GM19467 (cell line): ENCODE data around the gene ABL2.
"Not testable (repeated sequence)": the region's sequence is repeated elsewhere in the genome, so short reads cannot be mapped to it uniquely, and the experiment has no call there.

Experiments used
- ATAC-seq: cut with Tn5 transposase; IDR thresholded peaks from one replicate; pipeline ENCODE4 v1.9.1; 2021; ENCODE audit warnings: mild to moderate bottlenecking, moderate library complexity; ENCODE audit not compliant: unreplicated experiment

Gene ABL2

DNA sequence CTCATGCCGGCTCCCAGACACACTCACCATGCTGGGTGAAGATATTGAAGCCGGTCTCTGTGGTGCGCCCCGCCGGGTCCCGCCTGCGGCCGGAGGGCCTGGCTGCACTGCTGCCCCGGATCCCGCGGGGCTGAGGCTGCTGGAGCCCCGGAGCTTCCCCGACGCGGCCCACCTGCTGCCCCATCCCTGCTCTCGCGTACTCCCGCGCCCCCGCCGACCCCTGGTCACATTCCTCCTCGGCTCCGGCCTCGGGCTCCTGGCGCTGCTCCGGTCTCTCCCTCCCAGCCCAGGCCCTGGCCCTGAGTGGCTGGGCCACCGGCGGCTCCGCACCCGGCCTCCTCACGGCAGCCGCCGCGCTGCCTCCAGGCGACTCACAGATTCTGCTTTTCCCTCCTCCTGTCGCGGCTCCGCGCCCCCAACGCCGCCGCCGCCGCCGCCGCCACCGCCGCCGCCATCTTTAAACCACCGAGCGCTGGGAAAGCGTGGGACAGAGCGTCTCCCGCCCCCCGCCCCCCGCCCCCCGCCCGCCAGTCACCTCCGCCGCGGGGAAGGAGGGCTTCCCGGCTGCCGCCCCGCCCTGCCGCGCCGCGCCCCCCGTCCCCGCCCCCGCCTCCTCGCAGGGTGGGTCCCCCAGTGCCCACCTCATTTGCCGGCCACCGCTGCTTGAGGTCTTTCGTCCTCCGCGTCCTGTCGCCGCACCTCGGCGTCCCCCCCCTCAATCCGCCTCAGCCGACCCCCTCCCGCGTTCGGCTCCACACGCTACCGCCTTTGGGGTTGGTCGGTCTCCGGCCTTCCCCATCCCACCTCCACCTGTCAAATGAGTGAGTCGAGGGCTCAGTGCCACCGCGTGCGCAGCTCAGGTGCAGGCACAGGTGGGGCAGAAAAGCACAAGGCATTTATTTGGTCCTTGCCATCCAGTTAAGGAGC is at the start of gene ABL2:
Gene ABL2, minus strand, starts transcription at position 464 of the 927 bp plus-strand sequence. Its CDS starts 280 bp downstream, at position 184.
- no peak for ATAC-seq

DNA sequence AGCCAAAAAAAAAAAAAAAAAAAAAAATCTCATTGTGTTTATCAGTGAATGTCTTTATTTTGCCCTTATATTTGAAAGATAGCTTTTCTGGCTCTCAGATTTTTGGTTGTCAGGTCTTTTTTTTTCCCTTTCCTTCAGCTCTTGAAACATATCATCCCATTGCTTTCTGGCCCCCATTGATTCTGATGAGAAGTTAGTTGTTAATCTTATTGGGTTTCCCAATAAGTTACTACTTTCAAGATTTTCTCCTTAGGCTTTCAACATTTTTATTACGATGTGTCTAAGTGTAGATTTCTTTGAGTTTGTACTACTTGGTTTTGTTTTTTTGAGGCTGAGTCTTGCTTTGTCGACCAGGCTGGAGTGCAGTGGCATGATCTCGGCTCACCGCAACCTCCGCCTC is 49.4 kb upstream of the ABL2 start:
- ATAC-seq, result no peak

DNA sequence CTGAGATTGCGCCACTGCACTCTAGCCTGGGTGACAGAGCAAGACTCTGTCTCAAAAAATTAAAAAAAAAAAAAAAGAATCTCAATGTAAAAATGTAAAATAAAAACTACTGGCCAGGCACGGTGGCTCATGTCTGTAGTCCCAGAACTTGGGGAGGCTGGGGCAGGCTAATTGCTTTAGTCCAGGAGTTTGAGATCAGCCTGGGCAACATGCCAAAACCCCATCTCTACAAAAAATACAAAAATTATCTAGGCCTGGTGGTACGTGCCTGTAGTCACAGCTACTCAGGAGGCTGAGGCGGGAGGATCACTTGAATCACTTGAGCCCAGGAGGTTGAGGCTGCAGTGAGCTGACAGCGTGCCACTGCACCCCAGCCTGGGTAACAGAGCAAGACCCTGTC is 44.9 kb upstream of the ABL2 start:
- not testable (repeated sequence) for ATAC-seq

DNA sequence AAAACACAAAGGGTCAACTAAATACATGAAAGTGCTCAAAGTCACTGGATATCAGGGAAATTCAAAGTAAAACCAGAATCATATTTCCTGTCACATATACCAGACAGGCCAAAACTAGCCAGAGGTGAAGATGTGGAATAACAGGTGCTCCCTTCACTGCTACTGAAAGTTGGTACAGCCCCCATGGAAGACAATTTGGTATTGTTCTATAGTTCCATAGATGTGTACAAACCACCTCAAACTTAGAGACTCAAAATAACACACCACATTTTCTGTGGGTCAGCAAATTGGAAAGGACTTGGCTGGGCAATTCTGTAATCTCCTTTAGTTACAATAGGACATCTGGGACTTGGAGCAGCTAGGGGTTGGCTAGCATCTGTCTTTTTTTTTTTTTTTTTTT is 39.6 kb upstream of the ABL2 start:
- no peak for ATAC-seq

DNA sequence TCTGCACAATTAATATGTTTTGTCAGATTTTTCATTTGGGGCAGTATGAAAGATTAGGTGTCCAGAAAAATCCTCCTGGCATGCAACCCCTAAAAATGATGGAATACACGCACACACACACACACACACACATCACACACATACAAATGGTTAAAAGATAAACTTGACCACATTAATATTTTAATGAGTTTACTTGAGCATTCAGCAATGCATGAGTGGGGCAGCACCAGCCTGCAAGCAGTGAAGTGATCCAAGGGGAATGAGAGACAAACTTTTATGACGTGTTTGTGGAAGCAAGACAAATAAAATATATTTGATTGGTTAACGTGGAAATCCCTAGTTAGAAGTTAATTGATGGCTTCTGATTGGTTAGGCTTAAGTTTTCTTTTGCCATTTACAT is 35.0 kb upstream of the ABL2 start:
- ATAC-seq, result no peak

DNA sequence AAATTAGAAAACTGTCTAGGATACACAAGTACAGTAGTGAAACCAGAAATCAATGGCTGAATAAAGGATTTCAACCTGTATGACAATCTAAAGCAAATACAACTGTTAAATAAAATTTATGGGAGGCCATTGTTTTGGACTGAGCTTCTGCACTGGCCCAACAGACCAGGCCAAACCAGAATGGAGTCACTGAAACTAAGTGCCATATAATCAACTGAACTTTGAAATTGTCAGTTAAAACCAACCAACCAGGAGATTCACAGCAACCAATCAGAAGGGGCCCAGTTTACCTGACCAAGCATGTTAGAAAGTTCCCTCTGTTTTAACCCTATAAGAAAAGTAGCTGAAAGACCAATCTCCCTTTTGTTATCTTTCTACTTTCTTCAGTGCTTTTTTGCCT is 33.6 kb upstream of the ABL2 start:
- no peak for ATAC-seq

DNA sequence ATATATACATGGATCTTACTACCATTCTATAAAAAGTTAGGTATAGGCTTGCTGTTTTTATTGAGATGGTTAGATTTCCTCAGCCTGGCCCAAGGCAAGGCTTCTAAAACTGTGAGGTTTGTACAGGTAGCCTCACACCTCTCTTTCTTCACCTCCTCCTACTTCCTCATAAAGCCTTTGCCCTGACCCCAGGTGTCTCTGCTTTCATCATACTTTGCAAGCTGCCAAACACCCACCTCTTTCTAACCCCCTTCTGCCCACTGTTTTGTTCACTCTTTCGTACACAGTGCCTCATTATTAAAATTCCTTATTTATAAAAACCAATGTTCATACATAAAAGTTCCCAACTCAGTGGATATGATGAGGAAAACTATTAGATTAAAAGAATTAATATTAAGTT is 32.7 kb upstream of the ABL2 start:
- no peak for ATAC-seq

DNA sequence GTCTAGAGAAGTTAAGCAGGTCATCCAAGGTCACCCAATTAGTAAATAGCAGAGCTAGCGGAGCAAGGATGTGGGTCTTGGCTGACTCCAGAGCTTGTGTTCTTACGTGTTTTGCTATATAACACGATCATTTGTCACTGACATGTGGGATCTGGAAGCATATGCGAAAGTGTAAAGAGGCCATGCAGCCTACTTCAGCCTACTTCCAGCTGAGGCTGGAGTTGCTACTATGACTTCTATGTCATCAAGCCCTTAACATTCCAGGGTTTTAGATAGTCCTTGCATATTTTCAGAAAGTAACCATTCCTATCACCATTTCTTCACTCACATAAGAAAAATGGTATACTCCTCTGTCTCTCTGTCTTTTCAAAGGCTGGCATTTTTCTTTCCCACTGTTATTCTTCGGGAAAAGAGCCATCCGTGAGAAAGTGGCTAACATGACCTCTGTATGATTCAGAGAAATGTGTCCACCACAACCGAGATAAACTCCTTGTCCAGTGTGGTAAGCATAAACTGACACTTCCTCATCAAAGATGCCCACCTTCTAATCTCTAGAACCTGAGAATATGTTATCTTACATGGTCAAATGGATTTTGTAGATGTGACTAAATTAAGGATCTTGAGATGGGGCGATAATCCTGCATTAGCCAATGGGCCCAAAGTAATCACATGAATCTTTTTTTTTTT is 24.0 kb upstream of the ABL2 start:
- no peak for ATAC-seq

DNA sequence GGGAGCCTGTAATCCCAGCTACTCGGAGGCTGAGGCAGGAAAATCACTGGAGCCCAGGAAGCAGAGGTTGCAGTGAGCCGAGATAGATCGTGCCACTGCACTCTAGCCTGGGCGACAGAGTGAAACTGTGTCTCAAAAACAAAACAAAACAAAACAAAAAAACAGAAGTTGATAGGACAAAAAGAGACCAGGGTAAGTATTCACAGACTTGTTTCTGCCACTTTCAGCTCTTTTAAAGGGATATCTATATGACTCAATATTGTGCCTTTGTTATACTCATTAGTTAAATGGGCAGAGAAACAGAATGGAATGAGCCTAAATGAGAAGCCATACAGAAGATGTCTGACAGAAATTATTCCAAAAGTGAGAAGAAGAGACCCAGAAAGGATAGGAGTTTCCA is 23.1 kb upstream of the ABL2 start:
- no peak for ATAC-seq

DNA sequence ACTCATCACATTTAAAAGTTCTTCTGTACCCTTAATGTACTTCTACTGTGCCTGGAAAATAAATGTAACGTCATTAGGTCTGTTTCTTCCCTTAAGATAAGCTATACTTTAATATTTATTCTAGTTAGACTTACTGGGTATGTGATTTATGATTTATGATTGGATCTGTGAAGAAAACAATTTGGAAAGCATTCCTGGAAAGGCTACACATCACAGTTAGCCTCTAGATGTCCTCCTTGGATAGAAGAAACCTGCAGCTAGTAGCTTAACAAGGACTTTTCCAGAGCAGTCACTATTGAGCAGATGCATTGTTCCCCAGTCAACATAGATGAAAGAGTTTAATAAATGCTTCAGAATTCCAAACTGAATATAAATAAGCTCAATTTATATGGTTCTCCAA is 22.2 kb upstream of the ABL2 start:
- ATAC-seq, result no peak

DNA sequence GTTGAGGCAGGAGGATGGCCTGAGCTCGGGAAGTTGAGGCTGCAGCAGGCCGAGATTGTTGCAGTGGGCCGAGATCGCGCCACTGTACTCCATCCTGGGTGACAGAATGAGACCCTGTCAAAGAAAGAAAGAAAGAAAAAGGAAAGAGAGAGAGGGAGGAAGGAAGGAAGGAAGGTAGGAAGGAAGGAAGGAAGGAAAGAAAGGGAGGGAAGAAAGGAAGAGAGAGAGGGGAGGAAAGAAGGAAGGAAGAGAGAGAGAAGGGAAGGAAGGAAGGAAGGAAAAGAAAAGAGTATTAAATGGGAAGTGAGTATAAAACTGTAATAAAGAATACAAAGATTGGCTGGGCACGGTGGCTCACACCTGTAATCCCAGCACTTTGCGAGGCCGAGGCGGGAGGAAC is 18.4 kb upstream of the ABL2 start:
- ATAC-seq, result no peak

DNA sequence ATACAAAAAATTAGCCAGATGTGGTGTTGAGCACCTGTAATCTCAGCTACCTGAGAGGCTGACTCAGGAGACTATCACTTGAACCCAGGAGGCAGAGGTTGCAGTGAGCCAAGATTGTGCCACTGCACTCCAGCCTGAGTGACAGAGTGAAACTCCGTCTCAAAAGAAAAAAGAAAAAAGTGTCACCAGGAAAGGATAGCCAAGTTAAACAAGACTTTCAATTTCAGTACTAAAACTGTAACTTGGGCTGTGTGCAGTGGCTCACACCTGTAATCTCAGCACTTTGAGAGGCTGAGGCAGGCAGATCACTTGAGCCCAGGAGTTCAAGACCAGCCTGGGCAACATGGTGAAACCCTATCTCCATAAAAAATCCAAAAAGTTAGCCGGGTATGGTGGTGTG is 15.9 kb upstream of the ABL2 start:
- ATAC-seq, result not testable (repeated sequence)

DNA sequence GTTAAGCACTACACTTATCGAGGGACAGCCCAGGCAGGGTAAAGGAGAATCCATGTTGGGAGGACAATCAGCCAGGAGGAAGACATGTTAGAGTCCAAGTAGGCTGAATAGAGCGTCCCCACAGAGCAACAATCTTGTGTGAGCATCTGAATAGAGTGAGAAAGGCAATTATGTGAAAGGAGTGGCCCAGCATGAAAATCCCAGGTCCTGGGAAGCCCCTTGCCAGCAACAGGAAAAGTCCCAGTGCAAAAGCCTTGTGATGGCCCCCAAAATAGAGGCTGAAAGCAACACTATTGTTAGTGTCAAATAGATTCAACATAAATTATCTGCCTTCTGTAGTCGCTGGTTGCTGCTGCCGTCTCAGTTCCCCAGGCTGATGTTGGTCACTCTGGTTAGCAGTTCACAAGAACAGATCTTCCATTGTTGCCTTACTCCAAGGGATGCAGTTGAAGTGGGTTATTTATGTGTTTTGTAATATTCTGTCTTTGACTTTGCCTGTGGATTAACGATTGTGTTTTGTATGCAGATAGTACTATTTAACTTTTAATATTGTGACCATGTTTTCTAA is 12.1 kb upstream of the ABL2 start:
- ATAC-seq, result no peak

DNA sequence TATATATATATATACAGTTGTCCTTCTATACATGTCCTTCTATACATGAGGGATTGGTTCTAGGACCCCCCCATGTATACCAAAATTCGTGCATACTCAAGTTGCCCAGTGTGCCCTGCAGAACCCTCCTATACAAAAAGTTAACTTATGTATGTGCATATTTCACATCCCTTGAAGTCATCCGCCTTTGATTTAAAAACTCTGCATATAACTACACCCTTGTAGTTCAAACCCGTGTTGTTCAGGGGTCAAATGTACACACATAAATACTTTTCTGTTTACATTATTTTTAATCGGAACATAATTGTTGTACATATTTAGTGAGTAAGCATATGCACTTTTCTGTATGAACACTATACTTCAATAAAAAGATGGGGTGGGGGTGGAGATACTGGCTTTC is 7.7 kb upstream of the ABL2 start:
- no peak for ATAC-seq

DNA sequence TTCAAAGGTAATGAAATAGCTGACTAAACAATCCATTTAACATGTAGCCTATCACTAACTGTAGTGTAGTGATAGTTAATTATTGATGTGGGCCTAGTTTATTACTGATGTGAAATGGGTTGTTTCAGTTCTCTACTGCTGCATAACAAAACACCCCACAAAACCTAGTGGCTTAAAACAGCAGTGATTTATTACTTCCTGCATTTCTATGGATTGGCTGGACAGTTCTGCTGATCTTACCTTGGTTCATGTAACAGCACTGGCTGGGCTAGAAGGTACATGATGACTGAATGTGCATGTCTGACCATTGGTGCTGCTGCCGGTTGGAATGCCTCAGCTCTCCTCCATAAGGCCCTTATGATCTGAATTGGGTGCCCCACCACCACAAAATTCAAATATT is 5.4 kb upstream of the ABL2 start:
- no peak for ATAC-seq

DNA sequence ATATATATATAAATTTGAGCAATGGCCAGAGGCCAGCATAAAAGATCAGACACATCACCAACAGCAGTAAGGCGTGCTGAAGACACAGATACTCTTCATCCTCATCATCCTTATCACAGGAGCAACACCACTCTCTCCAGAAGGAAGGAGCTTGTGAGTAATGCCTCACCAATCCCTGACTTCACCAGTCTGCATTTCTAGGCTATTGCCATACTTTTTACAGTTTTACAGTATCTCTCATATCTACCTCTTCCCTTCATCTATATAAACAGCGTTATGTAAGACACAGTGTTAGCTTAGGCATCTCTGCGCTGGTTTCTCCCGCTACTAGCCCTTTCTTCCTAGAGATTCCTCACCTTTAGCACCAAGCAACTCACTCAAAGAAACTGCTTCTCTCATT is 2.4 kb upstream of the ABL2 start:
- no peak for ATAC-seq

DNA sequence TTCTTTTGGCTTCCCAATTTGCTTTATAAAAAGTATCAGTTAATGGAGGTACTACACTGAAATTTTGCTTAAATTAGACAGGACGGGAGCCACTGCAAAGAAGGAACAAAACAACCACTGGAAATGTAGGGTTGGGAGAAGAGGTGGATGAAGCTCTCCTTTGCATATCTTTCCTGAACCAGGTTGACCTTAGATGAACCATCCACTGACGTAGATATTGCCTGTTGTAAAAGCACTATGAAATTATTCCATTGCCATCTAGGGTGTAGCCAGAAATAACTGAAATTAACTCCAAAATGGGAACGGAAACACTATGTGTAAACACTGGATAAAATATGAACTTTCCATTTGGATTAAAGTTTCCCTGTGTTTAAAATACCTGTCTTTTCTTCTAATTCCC is 1.2 kb upstream of the ABL2 start:
- no peak for ATAC-seq

DNA sequence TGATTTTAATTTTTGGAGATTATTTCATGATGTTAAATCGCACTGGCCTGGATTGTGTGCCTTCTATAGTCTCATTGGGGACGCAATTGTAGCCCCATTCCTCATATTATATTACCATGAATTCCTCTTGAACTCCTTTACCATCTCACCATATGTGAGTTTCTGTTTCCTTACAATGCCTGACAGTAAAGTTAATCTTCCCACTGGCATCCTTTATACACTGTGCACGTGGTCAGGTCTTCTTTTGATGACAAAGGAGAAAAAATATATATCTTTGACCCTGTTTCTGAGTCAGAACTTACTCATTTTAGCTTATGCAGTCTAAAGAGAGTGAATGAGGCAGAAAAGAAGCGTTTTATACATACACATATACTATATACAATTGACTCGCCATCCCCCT is 774 bp upstream of the ABL2 start:
- no peak for ATAC-seq

DNA sequence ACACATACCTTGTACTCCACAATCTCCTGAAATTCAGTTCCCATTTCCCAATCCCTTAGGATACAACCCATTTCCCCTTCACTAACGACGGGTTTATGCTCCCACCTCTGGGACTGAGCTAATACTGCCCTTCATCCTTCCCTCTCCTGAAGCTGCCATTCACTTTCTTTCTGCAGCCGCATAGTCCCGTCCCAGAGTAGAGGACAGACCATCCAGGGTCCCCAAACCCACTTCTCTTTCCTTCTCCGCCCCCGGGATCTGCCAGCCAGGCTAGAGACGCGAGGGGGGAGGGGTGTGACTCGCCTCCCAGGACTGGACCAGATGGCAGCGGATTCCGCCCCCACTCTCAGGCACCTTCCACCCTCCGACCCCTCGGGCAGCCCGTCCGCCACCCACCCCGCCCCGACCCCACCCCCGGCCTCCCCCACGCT is 679 bp downstream of the ABL2 start:
- ATAC-seq, result no peak

DNA sequence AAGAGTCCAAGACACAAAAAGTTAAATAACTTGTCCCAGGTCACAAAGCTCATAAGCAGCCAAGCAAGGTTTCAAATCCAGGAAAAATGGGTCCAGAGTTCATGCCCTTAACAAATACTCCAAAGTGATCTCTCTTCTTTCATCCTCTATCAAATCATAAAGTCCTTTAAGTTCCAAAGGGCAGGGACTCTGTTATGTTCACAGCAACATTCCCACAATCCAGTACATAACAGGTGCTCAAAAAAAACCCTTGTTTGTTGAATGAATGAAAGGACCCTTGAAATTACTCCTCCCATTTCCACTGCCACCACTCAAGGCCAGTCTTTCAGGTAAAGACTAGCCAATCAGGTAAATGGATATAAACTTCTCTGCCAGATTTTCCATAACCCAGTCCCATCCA is 2.7 kb downstream of the ABL2 start:
- no peak for ATAC-seq

DNA sequence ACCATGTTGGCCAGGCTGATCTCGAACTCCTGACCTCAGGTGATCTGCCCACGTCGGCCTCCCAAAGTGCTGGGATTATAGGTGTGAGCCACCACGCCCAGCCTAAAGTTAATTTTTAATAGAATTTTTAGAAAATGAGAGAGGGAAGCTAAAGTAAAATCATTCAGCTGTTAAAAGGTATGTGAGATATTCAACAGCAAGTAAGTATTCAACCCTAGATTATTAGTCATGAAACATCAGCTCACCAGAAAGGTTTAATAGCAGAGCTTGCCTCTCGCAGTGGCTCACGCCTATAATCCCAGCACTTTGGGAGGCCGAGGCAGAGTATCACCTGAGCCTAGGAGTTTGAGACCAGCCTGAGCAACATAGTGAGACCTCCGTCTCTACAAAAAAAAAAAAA is 5.0 kb downstream of the ABL2 start:
- not testable (repeated sequence) for ATAC-seq

DNA sequence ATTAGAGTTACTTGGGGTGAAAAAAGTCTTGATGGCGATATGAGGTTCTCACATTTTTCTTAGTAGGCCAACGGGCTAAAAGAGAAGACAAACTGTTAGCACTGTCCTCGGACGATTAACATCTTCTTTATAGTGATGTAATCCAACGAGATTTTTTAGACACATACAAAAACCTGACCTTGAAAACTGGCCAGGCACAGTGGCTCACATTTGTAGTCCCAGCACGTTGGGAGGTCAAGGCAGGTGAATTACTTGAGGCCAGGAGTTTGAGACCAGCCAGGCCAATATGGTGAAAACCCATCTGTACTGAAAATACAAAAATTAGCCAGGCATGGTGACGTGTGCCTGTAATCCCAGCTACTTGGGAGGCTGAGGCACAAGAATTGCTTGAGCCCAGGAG is 8.4 kb downstream of the ABL2 start:
- ATAC-seq, result not testable (repeated sequence)
